ENCODE results near the gene LAT.
"Not testable (repeated sequence)": the region's sequence is repeated elsewhere in the genome, so short reads cannot be mapped to it uniquely, and the experiment has no call there.

LAT gene, protein sequence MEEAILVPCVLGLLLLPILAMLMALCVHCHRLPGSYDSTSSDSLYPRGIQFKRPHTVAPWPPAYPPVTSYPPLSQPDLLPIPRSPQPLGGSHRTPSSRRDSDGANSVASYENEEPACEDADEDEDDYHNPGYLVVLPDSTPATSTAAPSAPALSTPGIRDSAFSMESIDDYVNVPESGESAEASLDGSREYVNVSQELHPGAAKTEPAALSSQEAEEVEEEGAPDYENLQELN

DNA sequence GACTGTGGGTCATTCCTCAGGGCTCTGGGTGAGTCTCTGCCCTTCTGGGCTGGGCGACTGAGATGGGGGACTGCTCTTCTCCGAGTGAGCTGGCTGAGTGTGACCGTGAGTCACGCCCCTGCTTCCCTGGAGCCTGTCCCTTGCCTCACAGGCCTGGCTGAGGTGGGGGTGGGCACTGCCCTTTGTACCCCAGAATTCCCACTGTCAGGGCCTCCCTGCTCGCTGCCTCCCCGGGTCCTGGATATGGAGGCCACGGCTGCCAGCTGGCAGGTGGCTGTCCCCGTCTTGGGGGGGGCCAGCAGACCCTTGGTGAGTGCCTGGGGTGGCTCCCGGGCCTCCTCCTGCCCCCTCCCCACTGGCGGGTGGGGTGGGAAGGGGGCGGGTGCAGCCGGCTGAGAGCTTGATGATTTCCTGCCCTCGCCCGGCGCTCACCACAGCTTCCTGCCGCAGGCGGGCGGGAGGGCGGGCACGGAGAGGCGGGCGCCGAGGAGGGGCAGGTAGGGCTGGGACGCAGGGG lies at the start of gene LAT:
Gene LAT (plus strand): TSS at position 434 of the 517 bp plus-strand sequence. CDS start 366 bp downstream, outside the sequence.
- no peak for DNase-seq (ENCODE audit: low spot score)

DNA sequence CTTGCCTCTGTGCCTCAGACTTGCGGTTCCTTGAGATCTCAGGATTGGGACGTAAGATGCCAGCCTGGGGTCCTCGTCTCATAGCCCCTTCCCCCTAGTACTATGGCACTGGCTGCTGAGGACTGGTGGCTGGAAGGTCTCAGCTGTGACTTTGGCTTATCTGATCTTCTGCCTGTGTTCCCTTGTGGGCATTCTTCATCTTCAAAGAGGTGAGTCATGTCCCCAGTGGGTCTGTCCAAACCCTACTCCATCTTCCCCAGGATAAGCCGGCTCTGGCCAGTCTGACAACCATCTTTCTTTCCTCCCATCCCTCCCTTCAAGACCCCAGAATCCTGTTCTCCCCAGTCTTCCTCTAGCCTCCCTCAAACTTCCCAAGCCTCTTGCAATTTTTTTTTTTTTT lies 49.5 kb upstream of the LAT start:
- DNase-seq (ENCODE audit: low spot score), result no peak

DNA sequence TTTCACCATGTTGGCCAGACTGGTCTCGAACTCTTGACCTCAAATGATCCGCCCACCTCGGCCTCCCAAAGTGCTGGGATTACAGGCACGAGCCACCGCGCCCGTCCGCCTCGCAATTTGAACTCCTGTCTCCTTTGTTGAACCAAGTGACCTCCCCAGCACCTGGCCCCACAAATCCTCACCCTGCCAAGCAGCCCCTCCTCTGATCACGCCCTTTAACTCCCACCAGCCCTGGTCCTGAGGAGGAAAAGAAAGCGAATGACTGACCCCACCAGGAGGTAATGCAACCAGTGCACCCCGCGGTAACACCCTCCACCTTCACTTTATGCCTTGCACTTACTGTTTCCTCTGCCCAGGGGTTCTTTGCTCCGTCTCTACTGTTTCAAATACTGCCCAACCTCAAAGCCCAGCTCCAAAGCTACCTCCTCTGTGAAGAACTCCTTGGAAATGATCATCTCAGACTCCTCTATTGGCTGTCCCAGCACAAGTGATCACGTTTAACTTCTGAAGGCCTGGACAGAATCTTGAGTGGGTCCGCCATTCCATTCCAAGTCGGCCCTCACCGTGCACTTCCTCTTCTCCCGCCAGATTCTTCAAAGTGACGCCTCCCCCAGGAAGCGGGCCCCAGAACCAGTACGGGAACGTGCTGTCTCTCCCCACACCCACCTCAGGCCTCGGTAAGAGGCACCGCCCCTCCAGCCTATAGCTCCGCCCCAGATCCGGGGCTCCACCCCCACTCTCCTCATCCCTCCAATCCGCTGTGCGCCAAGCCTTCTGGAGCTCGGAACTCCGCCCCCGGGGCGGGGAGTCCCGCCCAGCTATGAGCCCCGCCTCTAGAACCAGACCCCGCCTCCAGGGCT lies 48.7 kb upstream of the LAT start:
- DNase-seq (ENCODE audit: low spot score), result peak; percentile 44

DNA sequence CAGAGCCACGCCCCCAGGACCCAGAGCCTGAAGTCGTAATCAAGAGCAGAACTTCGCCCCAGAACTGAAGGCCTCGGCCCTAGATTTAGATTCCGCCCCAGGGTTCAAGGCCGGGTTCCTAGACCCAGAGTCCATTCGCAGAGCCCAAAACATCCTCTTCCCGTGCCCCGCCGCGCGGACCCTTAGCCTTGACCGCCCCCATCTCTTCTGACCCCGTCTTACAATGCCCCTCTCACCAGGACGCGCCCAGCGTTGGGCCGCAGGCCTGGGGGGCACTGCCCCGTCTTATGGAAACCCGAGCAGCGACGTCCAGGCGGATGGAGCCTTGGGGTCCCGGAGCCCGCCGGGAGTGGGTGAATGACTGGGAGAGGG lies 48.1 kb upstream of the LAT start:
- no peak for DNase-seq (ENCODE audit: low spot score)

DNA sequence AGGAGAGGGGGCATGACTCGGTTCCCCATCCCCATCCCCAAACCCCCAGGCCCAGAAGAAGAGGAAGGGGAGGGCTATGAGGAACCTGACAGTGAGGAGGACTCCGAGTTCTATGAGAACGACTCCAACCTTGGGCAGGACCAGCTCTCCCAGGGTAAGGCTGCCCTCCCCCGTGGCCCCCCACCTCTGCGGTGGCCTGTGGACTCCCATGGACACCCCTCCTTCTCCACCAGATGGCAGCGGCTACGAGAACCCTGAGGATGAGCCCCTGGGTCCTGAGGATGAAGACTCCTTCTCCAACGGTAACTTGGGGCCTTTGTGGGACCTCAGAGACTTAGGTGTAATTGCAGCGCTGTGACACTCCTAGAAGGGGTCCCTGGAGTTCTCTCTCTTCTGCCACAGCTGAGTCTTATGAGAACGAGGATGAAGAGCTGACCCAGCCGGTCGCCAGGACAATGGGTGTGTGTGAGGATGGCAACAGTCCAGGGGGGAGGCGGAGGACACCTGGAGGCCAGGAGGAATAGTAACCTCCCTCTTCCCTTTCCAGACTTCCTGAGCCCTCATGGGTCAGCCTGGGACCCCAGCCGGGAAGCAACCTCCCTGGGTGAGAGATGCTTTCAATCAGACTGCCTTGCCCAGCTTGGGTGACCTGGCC lies 47.5 kb upstream of the LAT start:
- no peak for DNase-seq (ENCODE audit: low spot score)

DNA sequence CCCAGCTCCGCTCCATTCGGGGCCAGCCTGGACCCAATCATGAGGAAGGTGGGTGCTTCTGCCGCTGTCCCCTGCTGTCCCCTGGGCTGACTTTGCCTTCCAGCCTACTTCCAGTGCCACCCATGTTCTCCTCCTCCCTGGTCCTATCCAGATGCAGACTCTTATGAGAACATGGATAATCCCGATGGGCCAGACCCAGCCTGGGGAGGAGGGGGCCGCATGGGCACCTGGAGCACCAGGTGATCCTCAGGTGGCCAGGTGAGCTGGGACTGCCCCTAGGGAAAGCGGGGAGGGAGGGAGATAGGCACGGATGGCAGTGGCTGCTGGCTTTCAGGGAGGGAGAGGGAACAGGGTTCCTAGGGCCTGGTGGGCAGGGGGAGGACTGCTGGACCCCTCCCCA lies 46.1 kb upstream of the LAT start:
- no peak for DNase-seq (ENCODE audit: low spot score)

DNA sequence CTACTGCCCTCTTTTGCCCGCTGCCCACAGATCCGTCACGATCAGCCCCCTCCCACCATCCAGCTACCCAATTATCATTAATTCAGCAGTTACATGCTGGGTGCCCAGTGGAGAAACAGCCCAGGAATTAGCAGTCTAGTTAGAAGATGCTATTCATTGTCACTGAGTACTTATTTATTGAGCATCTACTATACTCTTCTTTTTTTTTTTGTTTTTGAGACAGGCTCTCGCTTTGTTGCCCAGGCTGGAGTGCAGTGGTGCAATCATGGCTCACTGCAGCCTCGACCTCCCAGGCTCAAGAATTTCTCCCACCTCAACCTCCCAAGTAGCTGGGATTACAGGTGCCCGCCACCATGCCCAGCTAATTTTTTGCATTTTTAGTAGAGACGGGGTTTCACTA lies 45.0 kb upstream of the LAT start:
- not testable (repeated sequence) for DNase-seq (ENCODE audit: low spot score)

DNA sequence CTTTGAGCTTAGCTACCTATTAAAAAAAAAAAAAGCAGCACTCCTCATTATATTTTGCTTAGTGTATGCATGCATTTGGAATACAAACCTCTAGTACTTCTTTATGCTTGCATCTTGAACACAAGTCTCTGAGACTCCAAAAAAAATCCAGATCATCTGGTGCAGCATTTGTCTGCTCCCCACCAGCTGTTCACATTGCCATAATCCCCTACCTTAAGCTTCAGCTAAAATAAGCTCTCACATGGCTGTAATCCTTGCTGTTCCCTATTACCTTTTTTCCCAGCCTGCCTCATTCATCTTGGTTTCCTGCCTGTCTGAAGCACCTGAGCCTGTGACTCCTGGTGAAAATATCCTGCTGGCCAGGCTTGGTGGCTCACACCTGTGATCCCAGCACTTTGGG lies 41.6 kb upstream of the LAT start:
- no peak for DNase-seq (ENCODE audit: low spot score)

DNA sequence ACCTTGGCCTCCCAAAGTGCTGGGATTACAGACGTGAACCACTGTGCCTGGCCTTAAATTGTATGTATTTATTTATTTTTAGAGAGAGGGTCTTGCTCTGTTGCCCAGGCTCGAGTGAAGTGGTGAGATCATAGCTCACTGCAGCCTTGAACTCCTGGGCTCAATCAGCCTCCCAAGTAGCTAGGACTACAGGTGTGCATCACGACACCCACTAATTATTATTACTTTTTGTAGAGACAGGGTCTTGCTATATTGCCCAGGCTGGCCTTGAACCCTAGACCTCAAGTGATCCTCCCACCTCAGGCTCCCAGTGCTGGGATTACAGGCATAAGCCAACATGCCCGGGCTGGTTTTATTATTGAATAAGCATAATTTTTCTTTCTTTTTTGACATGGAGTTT lies 38.2 kb upstream of the LAT start:
- no peak for DNase-seq (ENCODE audit: low spot score)

DNA sequence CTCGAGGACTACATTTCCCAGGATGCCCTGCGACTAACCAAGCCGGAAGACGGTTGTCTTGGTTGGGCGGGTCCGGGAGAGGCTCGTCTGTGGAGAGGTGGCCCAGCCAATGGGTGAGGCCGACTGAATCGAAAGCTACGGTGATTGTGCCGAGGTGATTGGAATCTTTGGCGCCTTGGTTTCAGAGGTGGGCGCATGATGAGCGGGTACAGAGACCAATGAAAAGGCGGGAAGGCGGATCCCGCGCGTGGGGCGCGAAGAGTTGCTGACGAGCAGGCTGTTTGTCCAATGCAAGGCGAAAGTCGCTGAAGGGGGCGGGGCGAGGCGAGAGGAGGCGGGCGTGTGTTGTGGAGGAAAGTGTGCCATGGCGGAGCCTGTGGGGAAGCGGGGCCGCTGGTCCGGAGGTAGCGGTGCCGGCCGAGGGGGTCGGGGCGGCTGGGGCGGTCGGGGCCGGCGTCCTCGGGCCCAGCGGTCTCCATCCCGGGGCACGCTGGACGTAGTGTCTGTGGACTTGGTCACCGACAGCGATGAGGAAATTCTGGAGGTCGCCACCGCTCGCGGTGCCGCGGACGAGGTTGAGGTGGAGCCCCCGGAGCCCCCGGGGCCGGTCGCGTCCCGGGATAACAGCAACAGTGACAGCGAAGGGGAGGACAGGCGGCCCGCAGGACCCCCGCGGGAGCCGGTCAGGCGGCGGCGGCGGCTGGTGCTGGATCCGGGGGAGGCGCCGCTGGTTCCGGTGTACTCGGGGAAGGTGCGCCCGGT lies 34.0 kb upstream of the LAT start, which contains the start of gene NFATC2IP:
Gene NFATC2IP (plus strand): TSS at position 290 of the 762 bp plus-strand sequence. CDS start 75 bp downstream, at position 365.
- peak; percentile 100 for DNase-seq (ENCODE audit: low spot score)

DNA sequence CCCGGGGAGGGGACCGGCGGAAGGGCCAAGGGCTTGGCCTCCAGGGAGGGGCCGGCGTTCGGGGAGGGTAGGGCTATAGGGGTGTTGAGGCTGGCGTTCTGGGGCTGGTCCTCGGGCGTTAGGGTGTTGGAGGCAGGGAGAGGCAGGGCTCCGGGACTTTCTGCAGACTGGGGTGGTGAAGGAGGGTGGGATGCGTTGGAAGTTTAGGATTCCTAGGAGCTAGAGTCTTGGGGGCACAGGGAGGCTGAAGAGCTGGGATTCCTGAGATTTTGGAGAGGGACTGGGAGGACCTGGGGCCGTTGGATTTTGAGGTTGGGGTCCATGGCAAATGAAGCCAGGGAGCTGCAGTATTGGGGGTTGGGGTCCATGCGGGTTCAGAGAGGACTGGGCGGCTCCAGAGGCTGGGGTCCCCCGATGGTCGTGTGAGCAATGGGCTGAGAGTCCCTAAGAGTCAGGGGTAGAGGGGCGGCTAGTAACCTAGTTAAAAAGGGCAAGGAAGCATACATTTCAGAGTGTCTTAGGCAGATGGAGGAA lies 33.4 kb upstream of the LAT start:
- no peak for DNase-seq (ENCODE audit: low spot score)

DNA sequence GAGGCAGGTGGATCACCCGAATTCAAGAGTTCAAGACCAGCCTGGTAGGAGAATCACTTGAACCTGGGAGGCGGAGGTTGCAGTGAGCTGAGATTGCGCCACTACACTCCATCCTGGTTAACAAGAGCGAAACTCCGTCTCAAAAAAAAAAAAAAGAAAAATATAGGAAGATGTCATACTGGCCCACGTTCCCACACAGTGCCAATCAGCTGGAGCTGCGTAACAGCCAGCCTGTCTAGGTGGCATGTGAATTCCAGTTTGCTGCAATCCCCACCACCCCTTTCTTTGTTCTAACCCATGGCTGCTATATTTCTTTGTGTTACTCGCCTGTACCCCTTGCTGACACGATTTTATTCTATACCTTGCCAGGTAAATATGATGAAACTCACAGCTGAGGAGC lies 26.6 kb upstream of the LAT start:
- no peak for DNase-seq (ENCODE audit: low spot score)

DNA sequence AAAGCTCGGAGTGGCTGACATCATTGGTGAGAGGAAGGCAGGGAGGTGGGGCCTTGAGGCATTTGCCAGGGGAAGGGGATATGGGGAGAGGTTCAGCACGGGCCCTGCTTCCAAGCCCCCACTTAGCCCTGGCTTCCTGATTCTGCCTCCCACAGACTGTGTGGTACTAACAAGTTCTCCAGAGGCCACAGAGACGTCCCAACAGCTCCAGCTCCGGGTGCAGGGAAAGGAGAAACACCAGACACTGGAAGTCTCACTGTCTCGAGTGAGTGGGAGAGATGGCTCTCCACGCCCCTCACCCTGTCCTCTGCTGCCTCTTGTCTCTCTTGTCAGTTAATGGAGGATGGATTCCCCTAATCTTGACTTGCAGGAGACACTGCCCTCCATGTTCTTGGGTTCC lies 26.0 kb upstream of the LAT start:
- no peak for DNase-seq (ENCODE audit: low spot score)

DNA sequence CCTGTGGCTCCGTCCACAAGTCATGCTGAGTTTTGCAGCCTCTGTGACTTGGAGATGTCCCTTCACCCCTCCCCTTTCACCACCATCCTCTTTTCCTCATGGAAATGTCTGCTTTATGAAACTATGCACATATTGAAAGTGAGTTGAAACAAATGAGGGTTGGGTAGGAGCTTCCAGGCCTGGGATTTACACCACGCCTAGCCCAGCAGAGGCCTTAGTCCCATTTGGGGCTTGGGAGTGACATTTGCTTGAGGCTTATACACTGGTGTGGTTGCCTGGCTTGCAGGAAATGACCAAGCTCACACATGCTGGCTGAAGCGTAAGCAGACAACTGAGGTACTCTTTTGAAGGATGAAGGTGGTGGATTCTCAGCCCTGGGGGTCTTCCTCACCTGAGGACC lies 20.8 kb upstream of the LAT start:
- no peak for DNase-seq (ENCODE audit: low spot score)

DNA sequence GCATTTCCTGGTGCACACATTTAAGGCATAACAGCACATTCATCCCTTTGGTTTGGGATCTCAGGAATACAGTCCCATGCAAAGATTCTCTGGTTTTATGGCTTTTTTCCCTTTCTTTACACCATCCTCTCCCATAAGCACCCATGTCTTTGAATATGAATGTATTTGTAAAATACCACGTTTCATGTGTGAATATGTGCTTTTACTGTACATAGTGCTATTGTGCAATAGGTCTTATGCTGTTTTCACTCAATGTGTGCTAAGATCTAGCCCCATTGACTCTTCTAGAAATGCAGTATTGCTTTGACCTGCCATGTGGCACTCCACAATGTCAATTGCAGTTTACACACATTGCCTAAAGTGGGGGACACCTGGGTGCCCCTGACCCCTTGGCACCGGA lies 20.4 kb upstream of the LAT start:
- DNase-seq (ENCODE audit: low spot score), result no peak

DNA sequence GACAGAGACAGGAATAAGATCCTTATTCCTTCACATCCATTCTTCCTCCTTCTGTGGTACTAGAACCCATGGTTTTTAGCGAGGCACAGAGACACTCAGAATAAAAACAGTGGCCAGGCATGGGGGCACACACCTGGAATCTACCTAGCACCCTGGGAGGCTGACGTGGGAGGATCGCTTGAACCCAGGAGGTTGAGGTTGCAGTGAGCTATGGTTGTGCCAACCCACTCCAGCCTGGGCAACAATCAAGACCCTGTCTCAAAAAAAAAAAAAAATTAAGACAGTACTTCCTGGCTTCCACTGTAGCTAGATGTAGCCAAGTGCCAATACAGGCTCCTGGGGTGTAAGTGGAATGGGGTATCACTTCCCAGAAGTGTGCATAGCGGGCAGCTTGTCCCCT lies 17.7 kb upstream of the LAT start:
- no peak for DNase-seq (ENCODE audit: low spot score)

DNA sequence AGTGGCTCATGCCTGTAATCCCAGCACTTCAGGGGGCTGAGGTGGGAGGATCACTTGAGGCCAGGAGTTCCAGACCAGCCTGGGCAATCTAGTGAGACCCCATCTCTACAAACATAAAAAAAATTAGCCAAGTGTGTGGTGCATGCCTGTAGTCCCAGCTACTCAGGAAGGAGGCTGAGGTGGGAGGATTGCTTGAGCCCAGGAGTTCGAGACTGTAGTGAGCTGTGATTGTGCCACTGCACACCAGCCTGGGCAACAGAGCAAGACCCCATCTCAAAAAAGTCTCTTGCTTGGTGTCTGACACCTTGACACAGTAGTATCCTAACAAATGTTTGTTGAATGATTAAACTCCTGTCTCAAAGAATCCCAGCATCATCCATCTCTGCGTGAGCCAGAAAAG lies 15.2 kb upstream of the LAT start:
- DNase-seq (ENCODE audit: low spot score), result not testable (repeated sequence)

DNA sequence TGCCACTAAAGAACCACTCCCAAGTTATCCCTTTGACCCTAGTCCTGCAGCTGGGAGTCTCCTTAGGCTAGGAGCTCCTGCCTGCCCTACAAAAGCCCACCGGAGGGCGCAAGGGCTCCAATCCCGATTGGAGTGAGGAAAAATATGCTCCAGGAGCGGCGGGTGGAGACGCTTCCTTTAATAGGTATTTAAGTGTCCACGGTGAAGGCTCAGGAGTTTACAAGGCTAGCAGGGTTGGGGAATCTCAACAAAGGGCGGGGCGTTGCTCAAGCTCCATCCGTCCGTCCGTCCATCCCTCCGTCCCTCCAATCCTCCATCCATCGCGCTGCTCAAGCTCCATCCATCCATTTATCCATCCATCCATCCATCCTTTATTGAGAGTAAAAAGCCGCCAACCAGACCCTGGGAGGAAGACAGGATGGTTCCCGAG lies 10.8 kb upstream of the LAT start:
- peak; percentile 66 for DNase-seq (ENCODE audit: low spot score)

DNA sequence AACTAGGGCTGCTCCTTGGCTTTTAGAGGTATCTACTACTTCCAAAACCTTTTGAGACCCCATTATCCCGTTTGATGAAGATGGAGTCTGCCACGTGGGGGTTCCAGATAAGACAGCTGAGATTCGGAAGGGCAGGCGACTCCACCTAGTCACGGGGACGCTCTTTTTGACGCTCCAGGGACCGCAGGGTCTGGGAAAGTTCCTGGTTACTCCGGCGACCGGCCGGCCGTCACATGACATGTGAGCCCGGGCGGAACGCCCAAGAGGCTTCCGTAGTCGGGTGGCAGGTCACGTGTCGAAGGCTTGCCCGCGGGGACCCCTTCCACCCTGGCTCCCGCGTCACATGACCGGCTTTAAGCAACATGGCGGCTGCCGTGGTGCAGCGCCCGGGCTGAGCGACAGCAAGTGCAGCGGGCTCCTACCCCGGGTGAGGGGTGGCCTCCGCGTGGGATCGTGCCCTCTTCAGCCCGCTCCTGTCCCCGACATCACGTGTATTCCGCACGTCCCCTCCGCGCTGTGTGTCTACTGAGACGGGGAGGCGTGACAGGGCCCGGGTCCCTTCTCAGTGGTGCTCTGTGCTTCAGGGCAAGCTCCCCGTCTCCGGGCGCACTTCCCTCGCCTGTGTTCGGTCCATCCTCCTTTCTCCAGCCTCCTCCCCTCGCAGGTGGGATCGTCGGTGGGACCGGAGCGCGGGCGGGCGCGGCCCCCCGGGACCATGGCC lies 10.3 kb upstream of the LAT start, which contains the start of gene SPNS1:
Gene SPNS1 (plus strand): TSS at position 342 of the 721 bp plus-strand sequence. CDS start 374 bp downstream, at position 716.
- peak; percentile 95 for DNase-seq (ENCODE audit: low spot score)

DNA sequence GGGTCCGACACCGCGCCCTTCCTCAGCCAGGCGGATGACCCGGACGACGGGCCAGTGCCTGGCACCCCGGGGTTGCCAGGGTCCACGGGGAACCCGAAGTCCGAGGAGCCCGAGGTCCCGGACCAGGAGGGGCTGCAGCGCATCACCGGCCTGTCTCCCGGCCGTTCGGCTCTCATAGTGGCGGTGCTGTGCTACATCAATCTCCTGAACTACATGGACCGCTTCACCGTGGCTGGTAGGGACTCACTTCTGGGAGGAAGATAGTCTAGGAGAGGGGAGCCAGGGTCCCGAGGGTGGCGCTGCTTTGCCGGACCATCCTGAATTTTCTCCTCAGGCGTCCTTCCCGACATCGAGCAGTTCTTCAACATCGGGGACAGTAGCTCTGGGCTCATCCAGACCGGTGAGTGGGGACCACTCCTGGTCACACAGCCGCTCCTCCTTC lies 9.7 kb upstream of the LAT start:
- no peak for DNase-seq (ENCODE audit: low spot score)

Data from putamen (tissue), 1 donor.